ENCODE measurements around the gene AP1G2.
A peak's percentile ranks its signal among the peaks of the same experiment; 100 is the strongest.
"Not testable (repeated sequence)": the region's sequence is repeated elsewhere in the genome, so short reads cannot be mapped to it uniquely, and the experiment has no call there.

AP1G2 gene

GRCh38 chr14:23600322-23600707 is 32.7 kb upstream of the AP1G2 start:
- DNase-seq (ENCODE audit: low spot score) = no peak

- not testable (repeated sequence) for DNase-seq (ENCODE audit: low spot score)
Measured at GRCh38 chr14:23594191-23594590, 26.6 kb upstream of the AP1G2 start.

- DNase-seq (ENCODE audit: low spot score) = no peak
Measured at GRCh38 chr14:23590198-23590597, 22.6 kb upstream of the AP1G2 start.

DNA sequence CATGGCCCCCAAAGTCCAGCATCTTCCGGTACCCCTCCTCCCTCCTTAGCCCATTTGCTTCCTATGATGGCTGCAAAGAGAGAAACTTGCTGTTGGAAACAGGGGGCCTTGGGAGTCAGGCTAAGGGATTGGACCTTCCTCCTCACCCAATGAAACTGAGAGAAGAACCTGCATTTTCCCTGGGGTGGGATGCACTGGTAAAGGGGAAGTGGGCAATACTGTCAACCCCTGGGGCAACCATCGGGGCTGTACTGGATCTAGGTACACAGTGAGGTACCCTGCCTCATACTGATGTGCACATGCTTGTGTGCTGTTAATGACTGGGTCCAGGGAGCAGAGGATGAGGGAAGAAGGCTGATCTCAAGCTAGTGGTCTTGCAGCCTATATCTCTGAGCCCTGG is 22.0 kb upstream of the AP1G2 start:
- no peak for DNase-seq (ENCODE audit: low spot score)

- DNase-seq (ENCODE audit: low spot score) = peak; percentile 90
Measured at GRCh38 chr14:23588884-23589598, 21.4 kb upstream of the AP1G2 start.

DNA sequence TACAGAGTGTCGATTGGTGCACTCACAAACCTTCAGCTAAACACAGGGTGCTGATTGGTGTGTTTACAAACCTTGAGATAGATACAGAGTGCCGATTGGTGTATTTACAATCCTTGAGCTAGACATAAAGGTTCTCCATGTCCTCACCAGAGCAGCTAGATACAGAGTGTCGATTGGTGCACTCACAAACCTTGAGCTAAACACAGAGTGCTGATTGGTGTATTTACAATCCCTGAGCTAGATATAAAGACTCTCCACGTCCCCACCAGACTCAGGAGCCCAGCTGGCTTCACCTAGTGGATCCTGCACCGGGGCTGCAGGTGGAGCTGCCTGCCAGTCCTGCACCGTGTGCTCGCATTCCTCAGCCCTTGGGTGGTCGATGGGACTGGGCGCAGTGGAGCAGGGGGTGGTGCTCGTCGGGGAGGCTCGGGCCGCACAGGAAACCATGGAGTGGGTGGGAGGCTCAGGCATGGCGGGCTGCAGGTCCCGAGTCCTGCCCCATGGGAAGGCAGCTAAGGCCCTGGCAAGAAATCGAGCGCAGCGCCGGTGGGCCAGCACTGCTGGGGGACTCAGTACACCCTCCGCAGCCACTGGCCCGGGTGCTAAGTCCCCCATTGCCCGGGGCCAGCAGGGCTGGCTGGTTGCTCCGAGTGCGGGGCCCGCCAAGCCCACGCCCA is 17.1 kb upstream of the AP1G2 start:
- not testable (repeated sequence) for DNase-seq (ENCODE audit: low spot score)

- not testable (repeated sequence) for DNase-seq (ENCODE audit: low spot score)
Measured at GRCh38 chr14:23583761-23584526, 16.4 kb upstream of the AP1G2 start.

GRCh38 chr14:23582906-23583760 is 15.5 kb upstream of the AP1G2 start:
- DNase-seq (ENCODE audit: low spot score) = no peak

DNA sequence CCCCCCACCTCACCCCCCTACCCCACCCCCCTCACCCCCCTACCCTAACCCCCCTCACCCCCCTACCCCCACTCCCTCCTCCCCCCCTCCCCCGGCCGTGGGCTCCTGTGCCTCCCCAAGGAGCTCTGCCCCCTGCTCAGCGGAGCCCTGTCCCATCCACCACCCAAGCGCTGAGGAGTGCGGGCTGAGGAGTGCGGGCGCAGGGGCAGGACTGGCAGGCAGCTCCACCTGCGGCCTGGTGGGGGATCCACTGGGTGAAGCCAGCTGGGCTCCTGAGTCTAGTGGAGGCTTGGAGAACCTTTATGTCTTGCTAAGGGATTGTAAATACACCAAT is 13.3 kb upstream of the AP1G2 start:
- DNase-seq (ENCODE audit: low spot score) = no peak

GRCh38 chr14:23580152-23580926 is 12.7 kb upstream of the AP1G2 start:
- no peak for DNase-seq (ENCODE audit: low spot score)

- DNase-seq (ENCODE audit: low spot score) = no peak
Measured at GRCh38 chr14:23579739-23580138, 12.1 kb upstream of the AP1G2 start.

- no peak for DNase-seq (ENCODE audit: low spot score)
Measured at GRCh38 chr14:23579311-23579630, 11.7 kb upstream of the AP1G2 start.

DNA sequence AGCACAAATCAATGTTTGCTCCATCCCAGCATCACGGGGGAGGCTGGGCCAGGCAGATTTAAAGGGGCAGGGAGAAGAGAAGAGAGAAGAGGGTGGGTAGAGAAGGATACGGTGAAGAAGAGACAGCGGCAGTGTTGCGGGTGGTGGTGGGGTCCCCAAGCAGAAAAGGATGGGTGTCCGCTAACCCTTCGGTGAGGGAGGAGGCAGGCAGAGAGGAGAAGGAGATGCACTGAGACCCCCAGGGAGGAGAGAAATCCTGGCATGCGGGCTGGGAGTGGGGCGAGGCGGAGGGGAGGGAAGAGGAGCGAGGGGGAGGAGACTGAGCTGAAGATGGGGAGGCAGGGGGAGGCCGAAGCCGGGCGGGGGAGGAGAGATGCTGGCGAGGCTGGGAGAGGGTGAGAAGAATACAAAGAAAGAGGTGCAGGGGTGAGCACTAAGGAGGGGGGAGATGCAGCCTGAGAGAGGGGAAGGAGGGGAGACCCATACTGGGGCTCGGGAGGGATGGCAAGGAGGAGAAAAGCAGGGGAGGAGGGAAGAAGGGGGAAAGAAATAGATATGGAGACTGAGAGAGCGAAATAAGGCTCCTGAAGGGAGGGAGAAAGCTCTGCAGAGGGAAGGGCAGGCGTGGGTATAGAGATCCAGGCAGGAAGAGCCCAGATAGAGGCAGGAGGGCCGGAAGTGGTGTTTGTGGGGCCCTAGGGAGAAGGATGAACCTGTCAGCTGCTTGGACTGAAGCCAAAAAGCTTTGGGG is 11.1 kb upstream of the AP1G2 start, which contains the start of gene JPH4:
JPH4 (minus strand) TSS at position 231 of the 751 bp plus-strand sequence. CDS start 1,337 bp downstream, outside the sequence.
- no peak for DNase-seq (ENCODE audit: low spot score)

DNA sequence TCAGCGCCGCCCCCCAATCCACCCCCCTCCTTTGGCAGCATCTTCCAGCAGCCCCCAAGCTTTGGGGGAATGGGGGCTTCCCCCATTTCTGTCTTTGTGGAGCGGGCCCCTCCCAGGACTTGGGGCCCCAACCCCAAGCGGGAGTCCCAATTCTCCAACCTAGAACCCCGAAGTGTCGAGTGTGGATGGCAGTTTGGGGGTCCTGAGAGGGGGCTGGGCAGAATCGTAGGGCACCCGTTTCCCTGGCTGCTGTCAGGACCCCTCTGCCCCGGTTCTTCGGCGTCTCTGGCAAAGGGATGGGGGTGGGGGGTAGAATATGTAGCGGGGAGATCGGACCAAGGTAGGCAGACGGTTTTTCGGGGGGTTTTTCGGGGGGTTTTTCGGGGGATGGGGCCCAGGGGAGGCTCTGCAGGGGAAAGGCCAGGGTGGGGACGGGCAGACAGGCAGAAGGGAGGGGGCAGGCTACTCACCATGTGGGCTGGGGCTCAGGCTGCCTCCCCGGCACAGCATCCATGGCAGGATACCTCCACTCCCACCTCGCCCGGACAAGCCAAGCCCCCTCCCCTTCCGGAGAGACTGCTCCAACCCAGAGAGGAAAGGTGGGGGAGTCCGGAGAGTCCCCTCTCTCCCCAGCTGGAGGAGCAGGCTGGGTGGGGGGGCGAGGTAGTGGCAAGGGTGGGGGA is 10.3 kb upstream of the AP1G2 start:
- no peak for DNase-seq (ENCODE audit: low spot score)

- DNase-seq (ENCODE audit: low spot score) = no peak
Measured at GRCh38 chr14:23577004-23577681, 9.6 kb upstream of the AP1G2 start.

- no peak for DNase-seq (ENCODE audit: low spot score)
Measured at GRCh38 chr14:23573384-23574015, 5.9 kb upstream of the AP1G2 start.

GRCh38 chr14:23572836-23573235 is 5.2 kb upstream of the AP1G2 start:
- DNase-seq (ENCODE audit: low spot score) = peak; percentile 38

DNA sequence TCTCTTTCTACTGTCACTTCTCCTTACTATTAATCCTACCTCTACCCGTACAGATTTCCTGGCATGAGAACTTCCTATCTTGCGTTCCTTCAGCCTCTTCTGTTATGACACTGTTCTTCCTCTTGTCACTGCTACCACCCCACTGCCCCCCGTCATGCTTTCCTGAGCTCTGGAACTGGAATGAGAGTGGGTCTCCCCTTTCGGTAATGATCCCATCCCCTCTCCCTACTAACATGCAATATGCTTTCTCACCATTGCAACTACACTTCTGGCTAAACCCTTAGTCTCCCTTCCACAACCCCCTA is 4.9 kb upstream of the AP1G2 start:
- DNase-seq (ENCODE audit: low spot score) = no peak
